Measurements from ENCODE around the gene FLACC1.

Gene FLACC1

DNA sequence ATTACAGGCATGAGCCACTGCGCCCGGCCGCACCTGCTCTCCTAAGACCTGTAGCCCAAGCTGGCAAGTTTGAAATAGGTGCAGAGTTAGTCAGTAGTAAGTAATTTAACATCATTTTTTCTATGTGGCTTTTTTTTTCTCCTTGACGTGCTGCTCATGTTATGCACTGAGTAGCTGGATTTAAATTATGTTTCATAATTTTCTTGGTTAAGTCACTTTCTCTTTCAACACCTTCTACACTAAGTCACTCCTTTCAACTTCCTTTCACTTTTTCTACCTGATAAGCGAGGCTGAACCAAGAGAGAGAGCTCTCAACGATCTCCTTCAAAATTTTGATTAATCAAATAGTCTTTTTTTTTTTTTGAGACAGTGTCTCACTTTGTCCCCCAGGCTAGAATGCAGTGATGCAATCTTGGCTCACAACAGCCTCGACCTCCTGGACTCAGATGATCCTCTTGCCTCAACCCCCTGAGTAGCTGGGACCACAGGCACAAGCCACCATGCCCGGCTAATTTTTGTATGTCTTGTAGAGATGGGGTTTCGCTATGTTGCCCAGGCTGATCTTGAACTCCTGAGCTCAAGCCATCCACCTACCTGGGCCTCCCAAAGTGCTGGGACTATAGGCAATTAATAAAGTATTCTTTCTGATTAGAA is 83.7 kb downstream of the FLACC1 start:
- H3K9me3 Mint-ChIP-seq: no peaks in the 10 kb centered on the region
- peaks cover 60% of the 10 kb centered on the region for H3K4me1 Mint-ChIP-seq
- peaks cover 100% of the 10 kb centered on the region for H3K36me3 Mint-ChIP-seq
- DNase-seq (ENCODE audit: low spot score in 2 of 2) (no peak), ATAC-seq (peak; percentile 54)
- H3K27ac Mint-ChIP-seq: peak overlapping the region; percentile 55
- H3K4me3 Mint-ChIP-seq: no peak overlapping the region

DNA sequence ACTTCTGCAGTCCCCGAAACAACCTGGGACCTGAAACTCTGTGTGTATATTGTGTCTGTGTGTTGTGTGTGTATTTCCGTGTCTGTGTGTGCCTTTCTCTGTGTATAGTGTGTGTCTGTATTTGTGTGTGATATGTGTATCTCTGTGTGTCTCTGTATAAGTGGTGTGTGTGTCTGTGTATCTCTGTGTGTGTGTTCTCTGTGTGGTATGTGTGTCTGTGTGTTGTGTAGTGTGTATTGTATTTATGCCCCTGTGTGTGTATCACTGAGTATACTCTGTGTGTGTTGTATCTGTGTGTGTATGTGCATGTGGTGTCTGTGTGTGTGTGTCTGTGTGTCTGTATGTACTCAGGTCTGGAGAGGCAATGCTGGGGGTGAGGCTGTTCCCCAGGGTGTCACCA is 85.2 kb downstream of the FLACC1 start:
- peak; percentile 31 for ATAC-seq
- Mint-ChIP-seq H3K4me1 (peaks cover 69% of the 10 kb centered on the region), H3K4me3 (peak overlapping the region; percentile 25), H3K9me3 (no peaks in the 10 kb centered on the region), H3K36me3 (peaks cover 100% of the 10 kb centered on the region), H3K27ac (peak overlapping the region; percentile 55)
- no peak for DNase-seq (ENCODE audit: low spot score in 2 of 2)

DNA sequence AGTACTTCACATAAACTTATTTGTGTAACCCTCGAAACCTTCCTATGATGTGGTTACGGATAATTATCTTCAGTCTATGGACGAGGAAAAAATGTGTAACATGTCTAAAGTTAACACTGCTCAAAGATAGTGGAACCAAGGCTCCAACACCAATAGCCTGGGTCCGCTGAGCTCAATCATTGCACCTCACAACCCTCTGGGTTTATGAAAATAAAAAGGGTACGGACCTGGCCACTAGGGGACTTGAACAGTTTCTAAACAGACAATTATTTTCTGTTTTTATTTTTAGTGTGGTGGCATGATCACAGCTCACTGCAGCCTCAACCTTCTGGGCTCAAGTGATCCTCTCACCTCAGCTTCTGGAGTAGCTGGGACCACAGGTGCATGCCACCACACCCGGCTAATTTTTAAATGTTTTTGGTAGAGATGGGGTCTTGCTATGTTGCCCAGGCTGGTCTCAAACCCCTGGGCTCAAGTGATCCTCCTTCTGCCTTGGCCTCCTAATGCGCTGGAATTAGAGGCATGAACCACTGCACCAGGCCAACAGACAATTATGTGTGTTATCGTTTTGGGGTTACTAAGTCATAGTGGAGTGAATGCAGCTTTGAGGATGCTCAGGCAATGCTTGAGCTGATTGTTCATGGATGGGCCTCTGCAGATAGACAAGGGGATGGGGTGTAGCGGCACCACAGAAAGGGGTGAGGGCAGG is 86.7 kb downstream of the FLACC1 start:
- peak overlapping the region; percentile 45 for H3K27ac Mint-ChIP-seq
- H3K4me3 Mint-ChIP-seq: peak overlapping the region; percentile 25
- H3K36me3 Mint-ChIP-seq: peaks cover 96% of the 10 kb centered on the region

DNA sequence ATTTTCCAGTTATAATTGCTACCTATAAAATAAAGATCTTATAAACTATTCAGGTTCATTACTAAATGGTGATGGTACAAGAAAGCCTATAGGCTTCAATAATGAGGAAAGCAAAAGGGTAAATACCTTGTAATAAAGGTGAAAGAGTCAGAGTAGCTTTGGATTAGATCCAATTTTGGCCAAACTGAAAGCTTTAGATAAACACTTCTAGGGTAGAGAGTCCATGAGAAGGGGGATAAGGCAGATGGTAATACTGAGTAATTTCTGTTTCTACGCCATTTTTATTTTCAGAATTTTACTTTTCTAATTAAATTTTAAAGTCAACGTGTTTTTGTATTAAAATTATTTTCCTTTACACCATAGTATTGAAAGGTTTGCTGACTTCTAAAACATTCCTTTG is 87.4 kb downstream of the FLACC1 start:
- Mint-ChIP-seq H3K27ac (no peak overlapping the region), H3K4me3 (no peak overlapping the region), H3K9me3 (no peaks in the 10 kb centered on the region), H3K36me3 (peaks cover 92% of the 10 kb centered on the region), H3K4me1 (peaks cover 83% of the 10 kb centered on the region)
- DNase-seq (ENCODE audit: low spot score in 2 of 2) (no peak), ATAC-seq (no peak)

More for the DNA sequence above, 86.7 kb downstream of the FLACC1 start:
- ATAC-seq (no peak), DNase-seq (ENCODE audit: low spot score in 2 of 2) (no peak)
- Mint-ChIP-seq H3K4me1 (peaks cover 78% of the 10 kb centered on the region), H3K9me3 (no peaks in the 10 kb centered on the region)

DNA sequence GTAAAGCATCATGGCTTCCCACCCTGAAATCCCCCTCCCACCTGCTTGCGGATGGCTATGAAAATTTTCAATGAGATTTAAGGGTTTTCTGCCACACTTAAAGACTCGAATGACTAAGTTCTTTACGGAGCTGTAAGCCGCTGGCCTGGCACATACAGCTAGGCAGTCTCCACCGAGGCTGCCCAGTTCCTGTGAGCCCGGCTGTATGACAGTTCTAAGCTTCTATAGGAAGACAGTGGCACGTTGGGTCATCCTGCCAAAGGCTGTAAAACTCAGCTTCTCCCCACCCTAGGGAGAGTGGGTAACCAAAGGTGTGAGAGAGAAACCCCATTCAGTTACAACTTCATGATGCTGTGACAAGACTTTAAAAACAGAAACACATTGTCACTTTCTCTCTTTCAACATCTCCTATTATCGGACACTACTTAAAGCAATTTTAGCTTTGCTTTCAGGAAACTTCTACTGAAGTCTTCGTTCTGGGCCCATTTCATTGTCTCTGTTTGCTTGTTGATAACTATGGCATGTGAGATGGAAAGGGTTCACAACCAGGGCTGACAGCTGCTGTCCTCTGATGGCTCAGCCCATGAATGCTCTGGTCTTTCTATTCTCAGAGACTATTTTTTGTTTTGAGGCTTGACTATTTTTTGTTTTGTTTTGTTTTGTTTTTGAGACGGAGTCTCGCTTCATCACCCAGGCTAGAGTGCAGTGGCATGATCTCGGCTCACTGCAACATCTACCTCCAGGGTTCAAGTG is 89.7 kb downstream of the FLACC1 start:
- peaks cover 83% of the 10 kb centered on the region for H3K36me3 Mint-ChIP-seq
- H3K9me3 Mint-ChIP-seq: no peaks in the 10 kb centered on the region
- H3K4me3 Mint-ChIP-seq: peak overlapping the region; percentile 88
- peaks cover 73% of the 10 kb centered on the region for H3K4me1 Mint-ChIP-seq
- peak overlapping the region; percentile 69 for H3K27ac Mint-ChIP-seq
- ATAC-seq (peak; percentile 71), DNase-seq (ENCODE audit: low spot score in 2 of 2) (no peak)

DNA sequence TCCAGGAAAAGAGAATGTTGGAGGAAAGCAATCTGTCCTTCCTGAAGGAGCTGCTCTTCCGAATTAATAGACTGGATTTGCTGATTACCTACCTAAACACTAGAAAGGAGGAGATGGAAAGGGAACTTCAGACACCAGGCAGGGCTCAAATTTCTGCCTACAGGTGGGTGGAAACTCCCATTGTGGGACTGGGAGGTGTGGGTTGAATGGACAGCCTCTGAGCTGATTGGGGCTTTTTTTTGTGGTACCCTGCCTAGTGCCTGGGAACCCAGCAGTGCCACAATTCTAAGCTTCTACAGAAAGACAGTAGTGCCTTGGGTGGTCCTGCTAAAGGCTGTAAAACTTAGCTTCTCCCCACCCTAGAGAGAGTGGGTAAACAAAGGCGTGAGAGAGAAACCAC is 90.5 kb downstream of the FLACC1 start:
- Mint-ChIP-seq H3K9me3 (no peaks in the 10 kb centered on the region), H3K4me1 (peaks cover 67% of the 10 kb centered on the region), H3K27ac (peak overlapping the region; percentile 69), H3K4me3 (peak overlapping the region; percentile 88), H3K36me3 (peaks cover 82% of the 10 kb centered on the region)
- ATAC-seq (no peak), DNase-seq (ENCODE audit: low spot score in 2 of 2) (no peak)

DNA sequence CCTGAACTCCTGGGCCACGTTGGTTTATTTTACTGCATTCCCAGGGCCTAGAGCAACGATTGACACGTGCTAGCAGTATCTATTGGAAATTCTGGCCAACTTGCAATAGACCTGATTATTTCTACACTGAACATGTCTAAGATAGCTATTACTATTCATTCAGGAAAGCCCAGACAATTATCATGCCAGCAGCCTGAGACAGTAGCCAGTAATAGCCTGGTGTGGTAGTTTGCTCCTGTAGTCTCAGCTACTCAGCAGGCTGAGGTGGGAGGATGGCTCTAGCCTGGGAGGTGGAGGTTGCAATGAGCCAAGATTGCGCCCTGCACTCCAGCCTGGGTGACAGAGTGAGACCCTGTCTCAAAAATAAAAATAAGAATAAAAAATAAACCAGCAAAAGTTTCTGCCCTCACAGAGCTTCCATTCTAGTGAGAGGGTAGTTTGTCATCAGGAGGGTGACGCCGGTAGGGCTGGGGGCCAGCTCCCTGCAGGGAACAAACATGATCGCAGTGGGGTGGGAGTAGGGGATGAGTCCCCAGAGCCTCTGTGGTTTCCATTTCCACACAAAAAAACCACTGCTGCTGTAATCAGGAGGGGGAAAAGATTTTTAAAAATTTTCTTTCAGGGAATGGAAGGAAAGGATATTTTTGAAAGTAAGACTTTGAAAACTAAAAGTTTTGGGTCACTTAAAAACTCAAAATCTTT is 92.5 kb downstream of the FLACC1 start:
- Mint-ChIP-seq H3K4me3 (peak overlapping the region; percentile 88), H3K9me3 (no peaks in the 10 kb centered on the region), H3K4me1 (peaks cover 64% of the 10 kb centered on the region), H3K27ac (peak overlapping the region; percentile 97), H3K36me3 (peaks cover 82% of the 10 kb centered on the region)
- DNase-seq (ENCODE audit: low spot score in 2 of 2): peak in 1 of 2 donors; percentile 44
- ATAC-seq: no peak

DNA sequence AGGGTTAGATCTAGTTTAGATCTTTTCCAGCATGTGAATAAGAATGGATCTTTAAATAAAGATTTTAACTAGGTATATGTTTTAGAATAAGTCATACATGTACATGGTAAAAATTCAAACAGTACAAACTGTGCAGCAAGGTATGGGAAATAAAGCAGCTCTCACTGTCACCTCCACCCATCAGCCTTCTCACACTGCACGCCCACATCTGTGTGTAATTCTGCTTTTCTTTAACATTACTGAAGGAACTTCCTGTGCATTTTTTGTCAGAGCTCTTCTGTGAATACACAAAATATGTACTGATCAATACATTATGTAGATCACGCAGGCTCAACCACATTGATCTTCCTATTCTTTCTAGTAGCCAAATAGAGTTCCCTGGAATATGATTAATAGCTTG is 93.4 kb downstream of the FLACC1 start:
- peaks cover 77% of the 10 kb centered on the region for H3K36me3 Mint-ChIP-seq
- DNase-seq (ENCODE audit: low spot score in 2 of 2) (peak in 1 of 2 donors; percentile 55), ATAC-seq (no peak)
- peak overlapping the region; percentile 88 for H3K4me3 Mint-ChIP-seq
- peaks cover 61% of the 10 kb centered on the region for H3K4me1 Mint-ChIP-seq
- H3K9me3 Mint-ChIP-seq: no peaks in the 10 kb centered on the region
- H3K27ac Mint-ChIP-seq: peak overlapping the region; percentile 97

DNA sequence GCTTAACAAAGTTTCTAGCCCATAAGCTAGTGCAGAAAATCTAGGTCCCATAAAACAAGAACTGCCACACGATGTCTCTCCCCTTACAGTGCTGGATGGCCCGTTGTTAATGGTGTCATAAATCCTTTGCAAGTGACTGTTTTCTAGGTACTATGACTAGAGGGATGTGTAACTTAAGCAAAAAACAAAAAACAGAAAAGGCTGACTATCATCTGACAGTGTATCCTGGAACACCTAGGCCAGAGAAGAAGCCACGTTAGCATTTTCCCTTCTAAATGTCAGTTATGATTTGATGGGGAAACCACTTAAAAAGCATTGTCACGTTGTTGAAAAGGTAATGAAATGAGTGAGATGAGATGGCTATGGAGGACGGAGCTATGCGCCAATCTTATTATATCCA is 94.4 kb downstream of the FLACC1 start:
- H3K27ac Mint-ChIP-seq: peak overlapping the region; percentile 97
- DNase-seq (ENCODE audit: low spot score in 2 of 2): peak in 1 of 2 donors; percentile 58
- H3K4me1 Mint-ChIP-seq: peaks cover 65% of the 10 kb centered on the region
- H3K36me3 Mint-ChIP-seq: peaks cover 77% of the 10 kb centered on the region
- peak; percentile 77 for ATAC-seq
- no peaks in the 10 kb centered on the region for H3K9me3 Mint-ChIP-seq
- H3K4me3 Mint-ChIP-seq: peak overlapping the region; percentile 88

DNA sequence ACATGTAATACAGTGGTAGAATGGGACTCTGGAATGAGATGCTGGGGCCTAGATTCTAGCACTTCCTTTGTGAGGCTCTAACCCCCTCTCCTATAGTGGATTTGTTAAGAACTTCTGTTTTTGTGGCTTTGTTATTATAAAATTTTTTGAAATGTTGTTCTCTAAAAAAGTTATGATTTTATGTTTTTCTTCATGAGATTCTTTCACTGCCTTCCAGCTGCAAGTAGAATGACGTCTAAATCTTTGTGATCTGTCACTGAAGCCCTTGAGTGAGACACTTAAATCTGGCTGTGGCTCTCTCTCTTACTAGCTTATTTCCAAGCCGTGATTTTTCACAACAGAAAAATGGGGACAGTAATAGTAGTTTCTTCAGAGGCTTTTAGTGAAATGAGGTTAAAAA is 95.2 kb downstream of the FLACC1 start:
- Mint-ChIP-seq H3K27ac (peak overlapping the region; percentile 97), H3K36me3 (peaks cover 73% of the 10 kb centered on the region), H3K9me3 (no peaks in the 10 kb centered on the region), H3K4me3 (peak overlapping the region; percentile 88), H3K4me1 (peaks cover 65% of the 10 kb centered on the region)
- DNase-seq (ENCODE audit: low spot score in 2 of 2): no peak
- no peak for ATAC-seq

DNA sequence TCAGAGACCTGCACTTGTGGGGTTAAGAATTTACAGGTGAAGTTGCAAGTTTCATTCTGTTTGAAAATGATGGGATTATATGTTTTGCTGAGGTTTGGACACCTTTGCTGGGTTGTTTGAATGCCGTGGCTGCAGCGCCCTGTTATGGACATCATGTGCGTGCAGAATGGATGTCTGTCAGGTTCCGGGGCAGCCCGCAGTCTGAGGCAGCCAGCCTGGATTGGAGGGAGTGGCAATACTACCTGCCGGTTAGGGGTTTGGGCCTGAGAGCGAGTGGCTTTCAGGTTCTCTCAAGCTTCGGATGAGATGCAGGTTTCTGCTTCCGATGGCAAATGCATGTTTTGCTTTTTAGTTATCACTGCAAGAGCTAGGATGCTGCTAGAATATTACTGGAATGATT is 95.7 kb downstream of the FLACC1 start:
- ATAC-seq (no peak), DNase-seq (ENCODE audit: low spot score in 2 of 2) (peak; percentile 30 to 79)
- peak overlapping the region; percentile 88 for H3K4me3 Mint-ChIP-seq
- peaks cover 65% of the 10 kb centered on the region for H3K4me1 Mint-ChIP-seq
- peaks cover 69% of the 10 kb centered on the region for H3K36me3 Mint-ChIP-seq
- H3K27ac Mint-ChIP-seq: peak overlapping the region; percentile 97
- no peaks in the 10 kb centered on the region for H3K9me3 Mint-ChIP-seq

DNA sequence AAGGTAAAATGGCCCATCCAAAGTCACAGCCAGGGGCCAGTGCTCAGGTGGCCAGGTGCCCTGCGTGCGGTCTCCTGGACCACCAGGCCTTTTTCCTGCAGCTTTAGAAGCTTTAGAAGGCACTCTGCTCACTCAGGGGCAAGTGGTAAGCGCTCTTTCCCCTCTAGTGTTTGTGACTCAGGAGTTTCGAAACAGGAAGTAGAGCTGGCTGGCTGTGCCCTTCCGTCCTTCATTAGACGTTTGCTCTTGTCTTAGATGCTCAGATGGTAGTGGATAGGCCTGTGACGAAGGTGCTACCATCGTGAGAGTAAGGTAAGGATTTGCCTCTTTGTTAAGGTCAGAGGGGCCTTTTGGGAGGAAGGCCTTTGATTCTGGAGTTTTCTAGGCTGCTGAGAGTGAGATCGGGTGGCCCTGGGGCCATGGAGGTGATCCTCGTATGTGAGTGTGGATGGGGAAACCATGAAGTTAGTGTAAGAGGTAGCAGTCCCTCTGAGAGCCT is 96.8 kb downstream of the FLACC1 start, which contains the start of gene CASP8:
Gene CASP8 (plus strand): TSS at position 235 of the 499 bp plus-strand sequence. CDS start 5,951 bp downstream, outside the sequence.
- peaks cover 63% of the 10 kb centered on the region for H3K36me3 Mint-ChIP-seq
- H3K9me3 Mint-ChIP-seq: no peaks in the 10 kb centered on the region
- peak within 1 kb of the TSS; percentile 88 for H3K4me3 Mint-ChIP-seq
- DNase-seq (ENCODE audit: low spot score in 2 of 2) (peak; percentile 38 to 83), ATAC-seq (peak; percentile 69)
- H3K27ac Mint-ChIP-seq: peak within 1 kb of the TSS; percentile 97
- H3K4me1 Mint-ChIP-seq: peaks cover 59% of the 10 kb centered on the region

DNA sequence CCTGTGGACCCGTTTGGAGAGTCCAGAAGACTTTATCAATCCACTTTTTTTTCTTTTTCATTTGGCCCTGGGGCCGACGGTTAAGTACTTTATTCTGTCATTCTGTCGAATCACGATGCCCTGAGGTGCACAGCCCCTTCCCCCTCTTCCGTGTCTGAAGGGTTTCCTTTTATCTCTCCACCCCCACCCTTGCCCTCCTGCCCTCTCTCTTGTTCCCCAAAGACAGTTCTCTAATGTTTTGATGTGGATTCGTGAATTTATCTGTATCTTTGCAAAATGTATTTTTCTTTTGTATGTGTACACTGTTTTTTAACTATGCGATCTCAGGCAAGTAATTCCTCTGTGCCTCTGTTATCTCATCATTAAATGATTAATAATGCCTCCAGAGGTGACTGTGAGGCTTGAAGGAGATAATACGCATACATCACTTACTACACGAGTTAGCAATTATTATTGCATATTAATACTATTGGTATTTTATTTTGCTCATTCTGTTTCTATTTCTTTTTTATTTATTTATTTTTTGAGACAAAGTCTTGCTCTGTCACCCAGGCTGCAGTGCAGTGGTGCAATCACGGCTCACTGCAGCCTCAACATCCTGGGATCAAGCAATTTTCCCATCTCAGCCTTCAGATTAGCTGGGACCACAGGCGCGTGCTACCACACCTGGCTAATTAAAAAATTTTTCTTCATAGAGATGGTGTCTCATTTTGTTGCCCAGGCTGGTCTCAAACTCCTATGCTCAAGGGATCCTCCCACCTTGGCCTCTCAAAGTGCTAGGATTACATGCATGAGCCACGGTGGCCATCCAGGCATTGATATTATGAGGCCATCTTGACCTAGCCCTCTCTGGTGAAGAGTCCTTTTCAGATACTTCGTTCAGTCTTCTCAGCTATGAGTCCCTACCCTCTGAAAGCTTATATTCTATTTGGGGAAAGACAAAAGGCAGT is 98.2 kb downstream of the FLACC1 start:
- Mint-ChIP-seq H3K36me3 (peaks cover 67% of the 10 kb centered on the region), H3K4me3 (peak overlapping the region; percentile 88), H3K9me3 (no peaks in the 10 kb centered on the region), H3K4me1 (peaks cover 60% of the 10 kb centered on the region), H3K27ac (peak overlapping the region; percentile 97)
- DNase-seq (ENCODE audit: low spot score in 2 of 2) (peak in 1 of 2 donors; percentile 52), ATAC-seq (no peak)
